Measurements from ENCODE around the gene TSPAN5. TPM values are rescaled to one million over a fixed set of nuclear protein-coding genes. Genes with fewer than 3 reads are reported as not detected.

The TSPAN5 gene
- total RNA-seq, 1 experiment from 2014 or later = 41.8 TPM

DNA sequence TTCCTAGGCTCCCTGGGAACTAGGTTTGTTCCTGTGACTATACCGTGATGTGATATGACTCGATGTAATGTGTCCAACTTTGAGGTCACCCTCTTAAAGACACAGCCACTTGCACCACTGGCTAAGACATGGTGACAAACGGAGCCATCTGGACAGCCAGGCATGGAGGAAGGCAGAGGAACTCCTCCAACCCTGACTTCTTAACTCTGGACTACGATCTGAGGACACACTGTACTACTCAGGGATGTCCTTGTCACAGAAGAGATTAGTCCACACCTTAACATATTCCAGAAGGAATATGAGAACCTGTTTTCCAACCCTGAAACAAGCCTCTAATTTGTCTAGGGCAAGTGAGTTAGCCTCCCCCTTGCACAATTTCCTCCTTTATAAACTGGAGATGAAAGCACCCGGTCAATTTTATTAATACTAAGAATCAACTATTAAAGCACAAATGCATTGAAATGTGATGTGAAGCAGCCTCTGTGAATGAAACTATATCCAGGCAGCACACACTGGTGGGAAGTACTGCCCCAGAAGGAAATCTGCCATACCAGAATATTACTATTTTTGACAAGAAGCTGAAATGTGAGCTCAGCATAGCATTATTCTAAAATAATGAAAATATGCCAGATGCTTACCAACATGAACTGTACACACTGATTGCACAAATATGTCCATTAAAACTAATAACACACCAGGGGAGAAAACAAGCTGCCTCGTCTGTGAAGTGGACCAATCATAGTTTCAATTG lies 47.3 kb downstream of the TSPAN5 start:
- ChIA-PET CTCF (no interaction called here), POLR2A (ENCODE audit: unreplicated experiment) (no interaction called here)
- Histone ChIP-seq H3K4me1 (ENCODE audit: insufficient read depth, low read length) (0 out of 2 replicates have a peak, but pooled peaks cover 4% of the 10 kb centered on the region), H3F3A (ENCODE audit: low read length, unreplicated experiment) (no peaks in the 10 kb centered on the region), H3K4me3 (ENCODE audit: low read length) (no peak overlapping the region), H3K9me2 (replicated peaks; ENCODE audit: low read length) (no peaks in the 10 kb centered on the region), H3K4me2 (ENCODE audit: low read length) (no peak overlapping the region), H3K9me3 (ENCODE audit: low read length) (no peaks in the 10 kb centered on the region), H4K20me1 (ENCODE audit: low read length) (no peaks in the 10 kb centered on the region), H3K79me2 (ENCODE audit: low read length) (peaks cover 98% of the 10 kb centered on the region), H3K27ac (ENCODE audit: low read length) (no peak overlapping the region), H3K9ac (ENCODE audit: low read length) (no peak overlapping the region), H3K27me3 (ENCODE audit: low read length) (no peaks in the 10 kb centered on the region), H2AFZ (ENCODE audit: low read length) (no peak overlapping the region), H3K36me3 (ENCODE audit: low read depth, low read length) (no peaks in the 10 kb centered on the region)
- DNase-seq (no peak), ATAC-seq (no peak)
- intact Hi-C loops (cut with micrococcal nuclease) = no loop called here
- TF ChIP-seq, protein P1, sequence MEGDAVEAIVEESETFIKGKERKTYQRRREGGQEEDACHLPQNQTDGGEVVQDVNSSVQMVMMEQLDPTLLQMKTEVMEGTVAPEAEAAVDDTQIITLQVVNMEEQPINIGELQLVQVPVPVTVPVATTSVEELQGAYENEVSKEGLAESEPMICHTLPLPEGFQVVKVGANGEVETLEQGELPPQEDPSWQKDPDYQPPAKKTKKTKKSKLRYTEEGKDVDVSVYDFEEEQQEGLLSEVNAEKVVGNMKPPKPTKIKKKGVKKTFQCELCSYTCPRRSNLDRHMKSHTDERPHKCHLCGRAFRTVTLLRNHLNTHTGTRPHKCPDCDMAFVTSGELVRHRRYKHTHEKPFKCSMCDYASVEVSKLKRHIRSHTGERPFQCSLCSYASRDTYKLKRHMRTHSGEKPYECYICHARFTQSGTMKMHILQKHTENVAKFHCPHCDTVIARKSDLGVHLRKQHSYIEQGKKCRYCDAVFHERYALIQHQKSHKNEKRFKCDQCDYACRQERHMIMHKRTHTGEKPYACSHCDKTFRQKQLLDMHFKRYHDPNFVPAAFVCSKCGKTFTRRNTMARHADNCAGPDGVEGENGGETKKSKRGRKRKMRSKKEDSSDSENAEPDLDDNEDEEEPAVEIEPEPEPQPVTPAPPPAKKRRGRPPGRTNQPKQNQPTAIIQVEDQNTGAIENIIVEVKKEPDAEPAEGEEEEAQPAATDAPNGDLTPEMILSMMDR (conservative IDR thresholded peaks at IDR 0.05; ENCODE audit: low read depth, low read length) = no peak
- TF ChIP-seq EZH2 (IDR thresholded peaks at IDR 0.05; ENCODE audit: low read length, unreplicated experiment) (no peak), EZH2phosphoT487 (IDR thresholded peaks at IDR 0.05; ENCODE audit: borderline replicate concordance, low read length) (no peak)
- BruUV-seq (replicated peaks) = no TSS peak

DNA sequence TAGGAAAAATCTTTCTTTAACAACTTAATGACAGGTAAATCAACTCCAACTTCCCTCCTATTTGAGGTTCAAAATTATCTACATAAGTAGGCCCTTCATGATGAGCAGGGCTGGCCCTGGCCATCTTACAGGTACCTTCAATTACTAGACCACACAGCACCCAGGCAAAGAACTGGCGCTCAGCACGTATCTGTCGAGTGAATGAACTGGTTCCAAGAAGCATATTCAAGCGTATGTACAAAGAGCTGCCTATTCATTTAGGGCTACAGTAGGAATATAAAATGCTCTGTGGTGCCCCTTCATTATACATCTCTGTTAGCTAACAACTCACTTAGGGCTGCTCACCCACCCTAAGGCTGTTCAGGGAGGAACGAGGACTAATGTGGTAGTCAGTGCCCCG lies 48.0 kb downstream of the TSPAN5 start:
- 0 out of 2 replicates have a peak, but pooled peaks cover 4% of the 10 kb centered on the region for H3K4me1 ChIP-seq (ENCODE audit: insufficient read depth, low read length)
- no peaks in the 10 kb centered on the region for H3K9me2 ChIP-seq (replicated peaks; ENCODE audit: low read length)
- H4K20me1 ChIP-seq (ENCODE audit: low read length) = no peaks in the 10 kb centered on the region
- ChIA-PET POLR2A (ENCODE audit: unreplicated experiment) (no interaction called here), CTCF (no interaction called here)
- H2AFZ ChIP-seq (ENCODE audit: low read length) = no peak overlapping the region
- no peak for ATAC-seq
- H3K9ac ChIP-seq (ENCODE audit: low read length) = no peak overlapping the region
- no peaks in the 10 kb centered on the region for H3K36me3 ChIP-seq (ENCODE audit: low read depth, low read length)
- no peak overlapping the region for H3K27ac ChIP-seq (ENCODE audit: low read length)
- peaks cover 98% of the 10 kb centered on the region for H3K79me2 ChIP-seq (ENCODE audit: low read length)
- no peaks in the 10 kb centered on the region for H3K27me3 ChIP-seq (ENCODE audit: low read length)
- H3F3A ChIP-seq (ENCODE audit: low read length, unreplicated experiment) = no peaks in the 10 kb centered on the region
- TF ChIP-seq, protein P1 (conservative IDR thresholded peaks at IDR 0.05; ENCODE audit: low read depth, low read length) = no peak
- TF ChIP-seq EZH2 (IDR thresholded peaks at IDR 0.05; ENCODE audit: low read length, unreplicated experiment) (no peak), EZH2phosphoT487 (IDR thresholded peaks at IDR 0.05; ENCODE audit: borderline replicate concordance, low read length) (no peak)
- BruUV-seq (replicated peaks) = no TSS peak
- no peak overlapping the region for H3K4me3 ChIP-seq (ENCODE audit: low read length)
- no peaks in the 10 kb centered on the region for H3K9me3 ChIP-seq (ENCODE audit: low read length)
- no peak overlapping the region for H3K4me2 ChIP-seq (ENCODE audit: low read length)
- no peak for DNase-seq
- intact Hi-C loops (cut with micrococcal nuclease) = no loop called here

DNA sequence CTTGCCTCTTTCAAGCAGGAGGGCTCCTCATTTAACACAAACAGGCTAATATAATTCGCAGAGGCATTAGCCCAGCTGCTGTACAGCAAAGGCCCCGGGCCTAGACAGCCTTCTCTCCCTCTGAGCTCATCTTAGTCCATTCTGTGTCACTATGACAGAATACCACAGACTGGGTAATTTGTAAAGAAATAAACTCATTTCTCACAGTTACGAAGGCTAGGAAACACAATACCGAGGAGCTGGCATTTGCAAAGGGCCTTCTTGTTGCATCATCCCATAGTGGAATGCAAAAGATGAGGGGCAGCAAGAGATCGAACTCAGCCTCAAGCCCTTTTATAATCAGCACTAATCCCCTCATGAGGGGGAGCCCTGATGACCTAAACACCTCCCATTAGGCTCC lies 48.5 kb downstream of the TSPAN5 start:
- Histone ChIP-seq H3F3A (ENCODE audit: low read length, unreplicated experiment) (no peaks in the 10 kb centered on the region), H3K4me3 (ENCODE audit: low read length) (no peak overlapping the region), H3K9me3 (ENCODE audit: low read length) (no peaks in the 10 kb centered on the region), H3K9me2 (replicated peaks; ENCODE audit: low read length) (no peaks in the 10 kb centered on the region), H3K4me2 (ENCODE audit: low read length) (no peak overlapping the region), H3K9ac (ENCODE audit: low read length) (no peak overlapping the region), H2AFZ (ENCODE audit: low read length) (no peak overlapping the region), H3K79me2 (ENCODE audit: low read length) (peaks cover 98% of the 10 kb centered on the region), H3K36me3 (ENCODE audit: low read depth, low read length) (no peaks in the 10 kb centered on the region), H3K27ac (ENCODE audit: low read length) (no peak overlapping the region), H3K4me1 (ENCODE audit: insufficient read depth, low read length) (0 out of 2 replicates have a peak, but pooled peaks cover 4% of the 10 kb centered on the region), H3K27me3 (ENCODE audit: low read length) (no peaks in the 10 kb centered on the region), H4K20me1 (ENCODE audit: low read length) (no peaks in the 10 kb centered on the region)
- CTCF ChIA-PET = no interaction called here
- TF ChIP-seq EZH2phosphoT487 (IDR thresholded peaks at IDR 0.05; ENCODE audit: borderline replicate concordance, low read length) = no peak
- POLR2A ChIA-PET (ENCODE audit: unreplicated experiment) = no interaction called here
- ATAC-seq (no peak), DNase-seq (no peak)
- intact Hi-C loops (cut with micrococcal nuclease) = no loop called here
- no TSS peak for BruUV-seq (replicated peaks)
